HepG2 (cell line): Measurements from ENCODE around the gene TASOR2. TPM values are rescaled to one million over a fixed set of nuclear protein-coding genes. Genes with fewer than 3 reads are reported as not detected.

ENCODE experiments used
- ATAC-seq: fragments of 200-7000 bp; cut with Tn5 transposase; 3 replicates; pipeline ENCODE4 v1.9.1; 2020; ENCODE audit warnings: mild to moderate bottlenecking, moderate library complexity
- BruUV-seq: library from RNA; stranded (reverse); fragments of 400-500 nt; replicated peaks from 2 replicates; lab custom pipeline; 2021; lab: Mats Ljungman, UMichigan
- CTCF ChIA-PET: fragments of 300-600 bp; formaldehyde crosslinking; extraction: SDS; loops from one replicate; lab custom pipeline; 2021; ENCODE audit warnings: low total read pairs, inconsistent platforms, low intra/inter-chr PET ratio; lab: Yijun Ruan, JAX
- POLR2A ChIA-PET: fragments of 350-600 bp; sonication (Branson Sonifier 250); formaldehyde crosslinking; loops from one replicate; lab custom pipeline; 2020; ENCODE audit warnings: antibody characterized with exemption, inconsistent platforms; lab: Yijun Ruan, JAX
- DNase-seq: peaks from one replicate; pipeline ENCODE4 v3.0.0-alpha.2; 2015; ENCODE audit warnings: low spot score
- FAIRE-seq: peaks from 3 replicates; lab custom pipeline; 2011; peaks lifted over from hg19 to GRCh38; lab: Jason Lieb, UNC
- H2AFZ ChIP-seq: one replicate; pipeline ENCODE4 v1.6.1; 2011; ENCODE audit warnings: low read length, inconsistent platforms
- H3K27ac ChIP-seq: fragments of 300-600 bp; 3 replicates; pipeline ENCODE4 v1.8.0; 2011; ENCODE audit warnings: mixed run types, mild to moderate bottlenecking, mixed read lengths, low read length, inconsistent platforms; ENCODE audit not compliant: insufficient read depth; ENCODE audit errors: extremely low read length
- H3K27me3 ChIP-seq, 2 experiments: fragments of 200-600 bp in 1 of 2; 2 replicates in 1 of 2; 3 replicates in 1 of 2; pipeline versions ENCODE4 v1.6.0 to v1.8.0; 2011; ENCODE audit warnings: low read length in 2 of 2, mild to moderate bottlenecking in 2 of 2, moderate library complexity in 2 of 2, inconsistent platforms in 1 of 2; ENCODE audit not compliant: insufficient read depth in 2 of 2, control insufficient read depth in 1 of 2
- H3K36me3 ChIP-seq, 2 experiments: fragments of 200-600 bp in 1 of 2; replicated peaks in 1 of 2; 2 replicates in 1 of 2; 3 replicates in 1 of 2; pipeline versions ENCODE4 v1.5.1 to v1.8.0; 2011; ENCODE audit warnings: low read length in 2 of 2, inconsistent platforms in 1 of 2; ENCODE audit not compliant: insufficient read depth in 2 of 2, control insufficient read depth in 1 of 2
- H3K4me1 ChIP-seq: 2 replicates; pipeline ENCODE4 v1.5.1; 2012; ENCODE audit warnings: low read length, inconsistent platforms; ENCODE audit not compliant: insufficient read depth
- H3K4me2 ChIP-seq: 2 replicates; pipeline ENCODE4 v1.6.0; 2011; ENCODE audit warnings: low read depth, low read length, inconsistent platforms
- H3K4me3 ChIP-seq, 3 experiments: fragments of 200-600 bp in 1 of 3; sonication (generic), shearing (Covaris generic) in 1 of 3; replicated peaks in 1 of 3; 2 replicates each; pipeline ENCODE4 v1.5.1; 2011 to 2016; ENCODE audit warnings: low read length in 3 of 3, inconsistent platforms in 2 of 3, low read depth in 2 of 3, mild to moderate bottlenecking in 2 of 3, control low read depth in 1 of 3, mixed read lengths in 1 of 3; ENCODE audit not compliant: insufficient read depth in 1 of 3
- H3K79me2 ChIP-seq: one replicate; pipeline ENCODE4 v1.6.1; 2011; ENCODE audit warnings: low read length, inconsistent platforms; ENCODE audit not compliant: insufficient read depth
- H3K9ac ChIP-seq: 2 replicates; pipeline ENCODE4 v1.6.0; 2011; ENCODE audit warnings: mild to moderate bottlenecking, low read depth, low read length, inconsistent platforms; ENCODE audit not compliant: insufficient read depth
- H3K9me3 ChIP-seq: 2 replicates; pipeline ENCODE4 v1.5.1; 2012; ENCODE audit warnings: mild to moderate bottlenecking, low read length
- H4K20me1 ChIP-seq: 2 replicates; pipeline ENCODE4 v1.6.0; 2011; ENCODE audit warnings: inconsistent platforms, mild to moderate bottlenecking, low read length, moderate library complexity; ENCODE audit not compliant: insufficient read depth
- BCL6 ChIP-seq: IDR thresholded peaks from 2 replicates; pipeline ENCODE4 v1.6.1; 2016; ENCODE audit warnings: missing genetic modification reagents, missing compliant biosample characterization
- ETV6 ChIP-seq: sonication (generic); formaldehyde crosslinking; conservative IDR thresholded peaks from 2 replicates; pipeline ENCODE4 v1.4.0; 2020; ENCODE audit warnings: missing genetic modification reagents
- KLF16 ChIP-seq, 2 experiments: sonication (generic) in 1 of 2; formaldehyde crosslinking in 1 of 2; IDR thresholded peaks; 2 replicates each; pipeline versions ENCODE4 v1.6.1 to v1.8.0; 2016 to 2023; ENCODE audit warnings: missing genetic modification reagents in 2 of 2, missing compliant biosample characterization in 1 of 2
- MAFK ChIP-seq, 2 experiments: IDR thresholded peaks in 1 of 2; conservative IDR thresholded peaks in 1 of 2; 2 replicates each; pipeline ENCODE4 v1.6.1; 2011; ENCODE audit warnings: improper control_type of control experiment in 2 of 2, low read length in 2 of 2
- RARG ChIP-seq: sonication (generic); formaldehyde crosslinking; IDR thresholded peaks from 2 replicates; pipeline ENCODE4 v1.4.0; 2020; ENCODE audit warnings: low read depth, mild to moderate bottlenecking, missing genetic modification reagents
- SP2 ChIP-seq: sonication (generic); formaldehyde crosslinking; IDR thresholded peaks from 2 replicates; pipeline ENCODE4 v1.5.1; 2020; ENCODE audit warnings: mild to moderate bottlenecking, missing genetic modification reagents
- SRY ChIP-seq: sonication (generic); formaldehyde crosslinking; IDR thresholded peaks from 2 replicates; pipeline ENCODE4 v1.8.0; 2022; ENCODE audit warnings: mild to moderate bottlenecking, missing genetic modification reagents
- TAF15 ChIP-seq: fragments of 200-400 bp; formaldehyde crosslinking; IDR thresholded peaks from one replicate; pipeline ENCODE4 v1.6.1; 2018; ENCODE audit warnings: mild to moderate bottlenecking, low read depth, low read length; ENCODE audit not compliant: poor library complexity, severe bottlenecking
- TFDP1 ChIP-seq: IDR thresholded peaks from 2 replicates; pipeline ENCODE4 v1.6.1; 2016; ENCODE audit warnings: missing compliant biosample characterization, missing genetic modification reagents, borderline replicate concordance
- ZNF20 ChIP-seq: sonication (generic); formaldehyde crosslinking; IDR thresholded peaks from 2 replicates; pipeline ENCODE4 v1.4.0; 2020; ENCODE audit warnings: mild to moderate bottlenecking, moderate library complexity, missing genetic modification reagents
- ZNF225 ChIP-seq: sonication (generic); formaldehyde crosslinking; IDR thresholded peaks from 2 replicates; pipeline ENCODE4 v1.4.0; 2020; ENCODE audit warnings: mild to moderate bottlenecking, missing genetic modification reagents
- ZNF326 ChIP-seq: sonication (generic); formaldehyde crosslinking; IDR thresholded peaks from 2 replicates; pipeline ENCODE4 v1.4.0; 2020; ENCODE audit warnings: missing genetic modification reagents, borderline replicate concordance
- ZNF343 ChIP-seq: sonication (generic); formaldehyde crosslinking; IDR thresholded peaks from 2 replicates; pipeline ENCODE4 v1.4.0; 2020; ENCODE audit warnings: mild to moderate bottlenecking, missing genetic modification reagents
- ZNF501 ChIP-seq: sonication (generic); formaldehyde crosslinking; IDR thresholded peaks from 2 replicates; pipeline ENCODE4 v1.5.1; 2020; ENCODE audit warnings: mild to moderate bottlenecking, moderate library complexity, missing genetic modification reagents
- ZNF703 ChIP-seq: sonication (generic); formaldehyde crosslinking; IDR thresholded peaks from 2 replicates; pipeline ENCODE4 v1.5.1; 2020; ENCODE audit warnings: missing genetic modification reagents, mild to moderate bottlenecking, moderate library complexity, borderline replicate concordance
- WGBS: methylation state at CpG from one replicate; pipeline ENCODE4 v1.1.6; 2017; ENCODE audit warnings: low lambda C conversion rate; 5-methylcytosine and 5-hydroxymethylcytosine counted together
- in situ Hi-C: cut with HindIII; loops from 2 replicates; pipeline ENCODE4 v1.10.0; 2017; ENCODE audit warnings: low pct_unique_long_range_greater_than_20kb; ENCODE audit not compliant: extremely low pct_ligation_motif_present
- intact Hi-C: fragments of 100-400 bp; cut with micrococcal nuclease; formaldehyde crosslinking; loops from one replicate; pipeline ENCODE4 v1.10.0; 2022; ENCODE audit not compliant: unreplicated experiment
- polyA plus RNA-seq, 8 experiments: library from polyadenylated mRNA; depleted of rRNA in 3 of 8; stranded (reverse) in 7 of 8; unstranded in 1 of 8; fragments of >200 nt; fragmentation: Illumina TruSeq in 4 of 8; extraction: Trizol in 4 of 8; gene quantifications; 2 replicates each; pipeline versions ENCODE4 v1.2.1 to v1.2.3, GENCODE V29; 2011 to 2016; ENCODE audit warnings: low read depth in 4 of 8, missing spikeins in 1 of 8, mixed read lengths in 1 of 8; ENCODE audit not compliant: insufficient read depth in 1 of 8
- total RNA-seq, 5 experiments: library from RNA; depleted of rRNA; stranded (reverse); fragments of >200 nt; fragmentation: Illumina TruSeq; extraction: Trizol; gene quantifications; 2 replicates each; pipeline ENCODE4 v1.2.3, GENCODE V29; 2016; ENCODE audit warnings: low read depth in 1 of 5

The TASOR2 gene
- total and polyA plus RNA-seq, 2 of the 13 experiments (the other 11 are each of a cell fraction or from before 2014, with no cell fraction given): 24.2 to 55.3 TPM

- Histone ChIP-seq H2AFZ (no peak overlapping the region), H3K79me2 (peaks cover under 1% of the 10 kb centered on the region), H3K4me1 (peaks cover 25% of the 10 kb centered on the region), H3K27me3 (peaks cover 0 to 15% of the 10 kb centered on the region in 2 experiments; a peak in 1 of 5 replicates), H3K9me3 (peaks cover 10% of the 10 kb centered on the region), H3K4me3 (no peak overlapping the region), H3K27ac (no peak overlapping the region), H3K36me3 (no peaks in the 10 kb centered on the region), H4K20me1 (no peaks in the 10 kb centered on the region), H3K4me2 (no peak overlapping the region), H3K9ac (no peak overlapping the region)
- 21% methylated on average over 8 of the region's 8 CpGs for WGBS
- FAIRE-seq: no peak
- BruUV-seq: no TSS peak
- ChIA-PET CTCF (no interaction called here), POLR2A (interaction anchor here (1.3 kb wide), 1 partner anchor 11 kb away, joined by 4 read pairs; no protein-coding TSS in a partner anchor)
- DNase-seq: no peak
- intact Hi-C loops: no loop called here
- no peak for ATAC-seq
- TF ChIP-seq ZNF225 (CRISPR knock-in tag) (no peak), ZNF20 (CRISPR knock-in tag) (no peak), ZNF703 (no peak), ZNF343 (CRISPR knock-in tag) (no peak), TFDP1 (CRISPR knock-in tag) (no peak), MAFK (conservative IDR thresholded peaks at IDR 0.05 in 1 of 2, IDR thresholded peaks at IDR 0.05 in 1 of 2; ENCODE audit: low read length in 2 of 2) (peak; percentile 39 to 53; a peak in 3 of 4 replicates), ZNF501 (CRISPR knock-in tag) (no peak), RARG (no peak), ZNF326 (no peak), BCL6 (peak; percentile 32; the same call in 1 of the 2 replicates), KLF16 (CRISPR knock-in tag; IDR thresholded peaks at IDR 0.05) (no peak), TAF15 (no peak), ETV6 (CRISPR knock-in tag) (no peak), SRY (CRISPR knock-in tag) (no peak), SP2 (no peak)
- in situ Hi-C loops: no loop called here
Observed at GRCh38 chr10:5670662-5671375, 13.8 kb upstream of the TASOR2 start.
